22Rv1 (cell line): ENCODE results near the gene RPEL1.
A peak's percentile ranks its signal among the peaks of the same experiment; 100 is the strongest.
"Not testable (repeated sequence)": the region's sequence is repeated elsewhere in the genome, so short reads cannot be mapped to it uniquely, and the experiment has no call there.

Experiments
- H3K27ac ChIP-seq: fragments of 450-650 bp; 2 replicates; pipeline ENCODE4 v1.5.1; 2017
- CTCF ChIP-seq: fragments of 450-650 bp; IDR thresholded peaks from 2 replicates; pipeline ENCODE4 v1.5.1; 2017; ENCODE audit warnings: mild to moderate bottlenecking
- ZFX ChIP-seq: fragments of 450-650 bp; IDR thresholded peaks from 2 replicates; pipeline ENCODE4 v1.6.1; 2017; ENCODE audit warnings: antibody characterized with exemption, borderline replicate concordance

RPEL1 gene

GRCh38 chr10:103245587-103245986 lies at the start of gene RPEL1:
Gene RPEL1 (plus strand): TSS chr10:103245887. CDS start chr10:103245997, 110 bp downstream.
- not testable (repeated sequence) for H3K27ac ChIP-seq

- no peak for TF ChIP-seq ZFX
- no peak for TF ChIP-seq CTCF
- H3K27ac ChIP-seq = no peak overlapping the region
Observed at GRCh38 chr10:103196516-103196915, 49.2 kb upstream of the RPEL1 start.

GRCh38 chr10:103197174-103197573 lies 48.5 kb upstream of the RPEL1 start:
- no peak overlapping the region for H3K27ac ChIP-seq
- TF ChIP-seq CTCF (no peak), ZFX (no peak)

- TF ChIP-seq CTCF = no peak
- TF ChIP-seq ZFX = no peak
- H3K27ac ChIP-seq = no peak overlapping the region
Observed at GRCh38 chr10:103197903-103198302, 47.8 kb upstream of the RPEL1 start.

GRCh38 chr10:103198648-103199047 lies 47.0 kb upstream of the RPEL1 start:
- TF ChIP-seq CTCF (no peak), ZFX (no peak)
- no peak overlapping the region for H3K27ac ChIP-seq

GRCh38 chr10:103199488-103199887 lies 46.2 kb upstream of the RPEL1 start:
- no peak for TF ChIP-seq CTCF
- no peak for TF ChIP-seq ZFX
- no peak overlapping the region for H3K27ac ChIP-seq

- peak overlapping the region; percentile 47 for H3K27ac ChIP-seq
- TF ChIP-seq CTCF (no peak), ZFX (no peak)
Observed at GRCh38 chr10:103202319-103202718, 43.4 kb upstream of the RPEL1 start.

- no peak overlapping the region for H3K27ac ChIP-seq
- TF ChIP-seq ZFX = no peak
- TF ChIP-seq CTCF = no peak
Observed at GRCh38 chr10:103203466-103203865, 42.2 kb upstream of the RPEL1 start.
